Activated CD4-positive, alpha-beta T cell treated with anti-CD3 and anti-CD28 coated beads, Interleukin-2, Interleukin-4, amounts not matched to agents 100 ng/mL and 50 ng/mL, durations not matched to agents 16 hours and 8 hours (primary cell): Measurements from ENCODE around the gene SGMS2.

ENCODE experiments used
- DNase-seq: peaks from one replicate; pipeline ENCODE4 v3.0.0-alpha.2; 2020; ENCODE audit warnings: low spot score

The SGMS2 gene

GRCh38 chr4:107824350-107825071 is at the start of gene SGMS2:
SGMS2 (plus strand) TSS chr4:107824932; CDS start chr4:107895554, 70,622 bp downstream.
- peak; percentile 58 for DNase-seq

DNA sequence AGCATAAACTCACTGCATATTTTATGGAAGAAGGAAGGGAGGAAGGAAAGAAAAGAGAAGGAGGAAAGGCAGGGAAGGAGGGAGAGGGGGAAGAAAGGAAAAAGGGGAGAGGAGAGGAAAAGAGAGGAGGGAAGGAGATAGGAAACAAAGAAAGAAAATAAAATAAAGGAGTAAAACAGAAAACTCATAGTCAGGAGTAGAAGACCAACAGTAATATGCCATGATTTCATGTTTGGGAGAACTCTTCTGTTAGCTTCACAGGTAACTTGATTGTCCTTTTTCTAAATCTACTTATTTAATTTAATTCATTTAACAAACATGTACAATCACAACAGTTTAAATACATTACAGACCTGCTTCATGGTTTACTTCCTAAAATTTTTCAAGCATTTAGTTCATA is 46.8 kb upstream of the SGMS2 start:
- DNase-seq = no peak

DNA sequence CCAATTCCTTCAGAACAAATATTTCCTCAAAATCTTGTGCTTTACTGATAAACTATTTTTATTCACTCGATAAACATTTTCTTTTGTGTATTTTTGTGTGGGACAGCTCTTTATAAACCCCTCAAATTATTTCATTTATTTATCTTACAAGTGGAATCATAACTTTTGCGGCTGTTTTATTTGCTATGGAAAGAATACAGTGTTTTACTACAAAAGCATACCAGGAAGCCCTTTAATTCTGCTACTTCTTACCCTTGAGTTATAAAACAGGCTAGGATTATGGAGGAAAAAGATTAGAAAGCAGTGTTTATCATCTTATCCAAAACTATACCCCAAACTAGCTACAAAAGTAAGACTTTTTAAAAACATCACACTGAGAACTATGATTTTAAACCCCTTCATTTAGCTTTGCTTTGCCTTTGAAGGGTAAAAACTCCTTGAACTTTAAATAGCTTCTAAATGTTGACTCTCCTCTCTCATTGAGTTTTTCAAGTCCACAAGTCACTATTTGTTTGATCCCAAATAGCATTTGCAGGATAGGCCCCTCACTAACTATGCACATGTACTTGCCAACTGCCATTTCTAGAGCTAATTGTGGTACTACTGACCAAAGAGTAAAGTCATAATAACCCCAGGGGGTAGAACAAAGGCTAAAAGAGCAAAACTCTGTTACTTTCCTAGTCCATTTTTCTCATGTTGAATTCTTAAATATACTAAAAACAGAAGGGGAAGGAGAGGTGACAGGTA is 45.8 kb upstream of the SGMS2 start:
- no peak for DNase-seq

- no peak for DNase-seq
Observed at GRCh38 chr4:107780665-107781064, 44.1 kb upstream of the SGMS2 start.

DNA sequence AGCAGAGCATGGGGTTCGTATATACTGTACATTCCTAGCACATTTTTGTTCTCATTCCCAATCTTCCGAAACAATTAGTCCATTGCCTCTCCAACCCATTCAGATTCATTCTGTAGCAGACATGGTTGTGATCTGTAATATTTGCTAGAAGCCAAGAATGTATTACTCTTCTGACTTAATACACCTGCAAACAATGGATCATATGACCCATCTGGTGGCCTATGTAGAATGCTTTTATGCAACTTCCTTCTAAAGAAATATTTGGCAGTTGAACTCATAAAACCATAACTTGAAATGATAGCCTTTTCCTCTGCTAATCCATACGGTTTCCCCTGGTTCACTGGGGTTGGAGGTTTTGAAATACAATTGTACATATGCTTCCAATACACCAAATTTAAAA is 32.8 kb upstream of the SGMS2 start:
- no peak for DNase-seq

DNA sequence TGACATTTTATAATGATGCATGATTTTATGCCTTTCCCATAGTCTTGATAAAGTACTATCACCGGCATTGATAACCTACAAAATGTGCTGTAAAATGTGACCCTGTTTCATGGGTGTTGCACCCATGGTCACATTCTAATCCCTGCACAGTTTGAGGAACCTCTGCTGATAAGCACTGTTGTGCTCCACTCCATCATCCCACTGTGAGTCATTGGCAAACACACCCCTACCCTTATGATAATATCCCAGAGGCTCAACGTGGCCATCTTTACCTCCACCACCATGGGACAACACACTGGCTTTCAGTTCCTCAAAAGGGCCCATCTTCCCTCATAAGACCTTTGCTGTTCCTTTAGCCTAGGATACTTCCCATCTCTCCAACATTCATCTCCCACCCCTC is 32.0 kb upstream of the SGMS2 start:
- DNase-seq = no peak

DNA sequence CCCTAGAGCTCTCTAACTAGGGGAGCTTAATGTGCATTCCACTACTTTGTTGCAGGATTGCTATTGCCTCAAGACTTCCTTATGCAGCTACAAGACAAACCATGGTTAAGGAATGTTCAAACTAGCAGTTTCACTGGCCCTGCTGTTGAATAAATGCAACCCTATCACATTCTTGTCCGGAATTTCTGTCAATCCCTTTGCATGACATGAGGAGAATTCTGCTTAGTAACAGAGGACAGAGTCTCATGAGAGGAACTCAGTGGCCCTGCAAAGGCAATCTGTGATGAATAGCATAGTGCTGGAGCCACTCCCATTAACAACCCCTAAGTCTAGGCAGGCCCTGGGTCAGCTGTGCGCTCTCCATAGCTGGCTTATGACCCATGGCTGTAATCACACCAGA is 30.7 kb upstream of the SGMS2 start:
- no peak for DNase-seq

- no peak for DNase-seq
Observed at GRCh38 chr4:107799669-107800450, 24.9 kb upstream of the SGMS2 start.

GRCh38 chr4:107800706-107801105 is 24.0 kb upstream of the SGMS2 start:
- no peak for DNase-seq

- no peak for DNase-seq
Observed at GRCh38 chr4:107801766-107802211, 22.9 kb upstream of the SGMS2 start.

GRCh38 chr4:107804956-107805355 is 19.8 kb upstream of the SGMS2 start:
- DNase-seq = no peak

- DNase-seq = no peak
Observed at GRCh38 chr4:107806196-107806595, 18.5 kb upstream of the SGMS2 start.

- DNase-seq = no peak
Observed at GRCh38 chr4:107808572-107808971, 16.2 kb upstream of the SGMS2 start.

DNA sequence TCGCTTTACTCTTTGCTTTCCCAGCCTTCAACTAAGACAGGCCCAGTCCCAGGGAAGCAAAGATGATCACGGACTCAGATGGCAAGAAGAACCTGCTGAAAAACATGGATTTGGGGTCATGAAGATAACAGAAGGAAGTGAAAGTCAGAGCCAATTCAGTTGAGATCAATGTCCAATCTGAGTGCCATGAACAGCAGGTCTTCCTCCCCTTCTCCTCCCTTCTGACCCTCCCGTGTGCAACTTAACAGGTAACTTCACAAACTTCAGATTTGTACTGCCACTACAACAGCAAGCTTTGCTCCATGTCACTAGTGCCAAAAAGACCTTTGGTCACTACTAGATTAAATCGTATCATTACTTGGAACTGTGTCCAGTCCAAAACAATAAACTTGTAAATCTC is 15.5 kb upstream of the SGMS2 start:
- DNase-seq = no peak

DNA sequence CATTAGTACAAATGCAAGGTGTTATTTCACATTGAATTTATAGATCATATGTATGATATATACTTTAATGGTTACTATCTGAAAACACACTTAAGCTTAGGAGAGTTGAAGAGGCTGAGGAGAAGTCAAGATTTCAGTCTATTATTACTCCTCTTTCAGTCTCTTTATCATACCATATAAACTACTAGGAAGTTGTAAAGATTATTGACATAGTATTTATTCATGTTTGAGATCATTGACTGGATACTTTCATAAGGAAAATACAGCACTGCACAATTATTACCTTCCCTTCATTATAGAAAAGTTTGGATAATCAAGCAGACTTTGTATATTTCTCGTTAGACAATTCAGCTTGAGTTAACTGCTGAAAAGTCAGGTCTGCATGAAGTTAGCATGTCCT is 10.0 kb upstream of the SGMS2 start:
- no peak for DNase-seq

GRCh38 chr4:107815158-107815557 is 9.6 kb upstream of the SGMS2 start:
- DNase-seq = no peak

GRCh38 chr4:107818301-107818910 is 6.3 kb upstream of the SGMS2 start:
- DNase-seq = no peak

DNA sequence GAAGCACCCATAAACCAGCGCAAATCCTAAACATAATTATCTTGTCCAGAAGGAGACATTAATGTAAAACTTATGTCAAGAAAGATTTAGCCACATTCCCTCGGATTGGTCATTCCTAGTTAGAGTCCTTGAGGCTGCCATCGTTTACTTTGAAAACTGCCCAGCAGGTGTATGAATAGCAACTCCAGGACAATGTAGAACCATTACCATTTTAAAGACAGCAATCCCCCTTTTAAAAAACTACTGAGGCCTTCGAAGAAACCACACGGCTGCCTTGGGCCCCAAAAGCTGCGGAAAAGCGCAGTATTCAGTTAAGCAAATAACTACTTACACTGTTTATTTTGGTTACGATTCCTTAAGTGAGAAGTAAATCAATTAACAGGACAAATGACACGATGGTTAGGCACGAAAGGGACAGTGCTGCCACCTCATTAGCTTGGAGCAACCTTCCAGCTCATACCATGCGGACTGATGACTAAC is 822 bp upstream of the SGMS2 start:
- DNase-seq = no peak

- DNase-seq = no peak
Observed at GRCh38 chr4:107825072-107825824, 516 bp downstream of the SGMS2 start.

DNA sequence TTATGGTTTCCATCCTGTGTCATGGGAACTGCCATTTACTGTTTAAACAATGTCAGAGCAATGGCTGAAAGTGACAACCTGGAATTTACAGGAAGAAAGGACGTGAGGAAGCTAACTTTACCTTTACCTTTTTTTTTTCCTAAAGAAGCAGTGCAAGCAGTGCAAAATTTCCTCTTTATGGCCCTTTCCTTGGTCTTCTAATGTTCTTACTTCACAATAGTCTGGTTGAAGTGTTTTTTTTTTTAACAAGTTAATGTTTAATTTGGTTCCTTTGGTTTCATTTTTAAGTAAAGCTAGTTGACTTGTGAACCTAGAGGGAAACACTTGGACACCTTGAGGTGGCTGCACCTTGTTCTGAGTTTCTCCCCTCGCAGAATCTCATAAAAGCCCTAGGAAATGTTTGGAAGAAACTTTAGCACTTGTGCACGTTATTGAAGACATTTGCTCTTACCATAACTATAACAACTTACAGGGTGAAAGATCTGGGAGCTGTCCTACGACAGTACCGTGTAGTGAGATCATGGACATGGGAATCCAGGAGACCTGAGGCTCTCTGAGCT is 1.8 kb downstream of the SGMS2 start:
- DNase-seq = no peak
